H9 (cell line): ENCODE measurements around the gene GSTA4. TPM values are rescaled to one million over a fixed set of nuclear protein-coding genes. Genes with fewer than 3 reads are reported as not detected.

Source experiments
- DNase-seq: peaks from one replicate; pipeline ENCODE4 v3.0.0-alpha.2; 2017
- H2AFZ ChIP-seq: one replicate; pipeline ENCODE4 v1.6.1; 2013; ENCODE audit warnings: mild to moderate bottlenecking, low read length, control low read depth, moderate library complexity
- H2AK5ac ChIP-seq: 2 replicates; pipeline ENCODE4 v1.6.1; 2013; ENCODE audit warnings: low read length, control low read depth, mixed read lengths; ENCODE audit not compliant: insufficient read length
- H2BK120ac ChIP-seq: one replicate; pipeline ENCODE4 v1.6.1; 2013; ENCODE audit warnings: low read depth, mild to moderate bottlenecking, low read length, control low read depth, inconsistent platforms; ENCODE audit not compliant: poor library complexity, severe bottlenecking
- H2BK12ac ChIP-seq: 2 replicates; pipeline ENCODE4 v1.6.1; 2013; ENCODE audit warnings: low read length, control low read depth, mixed read lengths, low read depth; ENCODE audit not compliant: insufficient read length
- H2BK15ac ChIP-seq: 2 replicates; pipeline ENCODE4 v1.6.1; 2013; ENCODE audit warnings: low read depth, low read length, control low read depth
- H2BK20ac ChIP-seq: one replicate; pipeline ENCODE4 v1.6.1; 2013; ENCODE audit warnings: low read depth, mild to moderate bottlenecking, low read length, control low read depth, inconsistent platforms; ENCODE audit not compliant: poor library complexity, severe bottlenecking
- H2BK5ac ChIP-seq: 2 replicates; pipeline ENCODE4 v1.6.1; 2013; ENCODE audit warnings: low read length, control low read depth, mixed read lengths; ENCODE audit not compliant: insufficient read length
- H3K14ac ChIP-seq: 2 replicates; pipeline ENCODE4 v1.6.1; 2013; ENCODE audit warnings: low read length, control low read depth; ENCODE audit not compliant: insufficient read depth
- H3K18ac ChIP-seq: 2 replicates; pipeline ENCODE4 v1.6.1; 2013; ENCODE audit warnings: low read depth, mild to moderate bottlenecking, mixed read lengths, low read length, control low read depth; ENCODE audit not compliant: insufficient read length
- H3K23ac ChIP-seq: 2 replicates; pipeline ENCODE4 v1.6.1; 2013; ENCODE audit warnings: low read length, control low read depth, mixed read lengths, low read depth; ENCODE audit not compliant: insufficient read length
- H3K23me2 ChIP-seq: 2 replicates; pipeline ENCODE4 v1.6.1; 2013; ENCODE audit warnings: low read depth, mild to moderate bottlenecking, mixed read lengths, low read length, control low read depth; ENCODE audit not compliant: insufficient read length, poor library complexity, severe bottlenecking
- H3K27ac ChIP-seq: 2 replicates; pipeline ENCODE4 v1.5.1; 2013; ENCODE audit warnings: low read length, control low read depth, mixed read lengths, low read depth; ENCODE audit not compliant: insufficient read length
- H3K27me3 ChIP-seq: 2 replicates; pipeline ENCODE4 v1.6.1; 2013; ENCODE audit warnings: low read length, control low read depth, inconsistent platforms; ENCODE audit not compliant: insufficient read depth
- H3K4ac ChIP-seq: 2 replicates; pipeline ENCODE4 v1.6.1; 2013; ENCODE audit warnings: low read depth, mild to moderate bottlenecking, control low read depth, inconsistent platforms, low read length, moderate library complexity
- H3K4me1 ChIP-seq: 2 replicates; pipeline ENCODE4 v1.6.1; 2013; ENCODE audit warnings: low read length, control low read depth, inconsistent platforms; ENCODE audit not compliant: insufficient read depth
- H3K4me2 ChIP-seq: 2 replicates; pipeline ENCODE4 v1.6.1; 2013; ENCODE audit warnings: low read length, control low read depth, mixed read lengths; ENCODE audit not compliant: insufficient read length, insufficient read depth
- H3K56ac ChIP-seq: 2 replicates; pipeline ENCODE4 v1.6.1; 2013; ENCODE audit warnings: low read depth, mild to moderate bottlenecking, mixed read lengths, low read length, control low read depth; ENCODE audit not compliant: insufficient read length
- H3K79me1 ChIP-seq: 2 replicates; pipeline ENCODE4 v1.6.1; 2013; ENCODE audit warnings: low read depth, mild to moderate bottlenecking, moderate library complexity, low read length, control low read depth, inconsistent platforms; ENCODE audit not compliant: insufficient read depth, poor library complexity, severe bottlenecking
- H3K79me2 ChIP-seq: 2 replicates; pipeline ENCODE4 v1.6.1; 2013; ENCODE audit warnings: low read length, control low read depth, inconsistent platforms; ENCODE audit not compliant: insufficient read depth
- H3K9ac ChIP-seq: 2 replicates; pipeline ENCODE4 v1.6.1; 2013; ENCODE audit warnings: low read length, control low read depth, mixed read lengths; ENCODE audit not compliant: insufficient read length; ENCODE audit errors: extremely low read depth
- H3K9me3 ChIP-seq: one replicate; pipeline ENCODE4 v1.6.1; 2013; ENCODE audit warnings: low read depth, low read length, inconsistent platforms; ENCODE audit not compliant: control insufficient read depth
- H3T11ph ChIP-seq: one replicate; pipeline ENCODE4 v1.6.1; 2013; ENCODE audit warnings: mild to moderate bottlenecking, low read length, control low read depth, inconsistent platforms
- H4K20me1 ChIP-seq: one replicate; pipeline ENCODE4 v1.6.1; 2013; ENCODE audit not compliant: control insufficient read depth, insufficient read length, insufficient read depth
- H4K5ac ChIP-seq: 2 replicates; pipeline ENCODE4 v1.6.1; 2013; ENCODE audit warnings: low read depth, mild to moderate bottlenecking, mixed read lengths, low read length, control low read depth; ENCODE audit not compliant: insufficient read length
- H4K8ac ChIP-seq: replicated peaks from 2 replicates; pipeline ENCODE4 v1.6.1; 2013; ENCODE audit warnings: low read length, control low read depth, mixed read lengths, low read depth; ENCODE audit not compliant: insufficient read length
- H4K91ac ChIP-seq: 2 replicates; pipeline ENCODE4 v1.6.1; 2013; ENCODE audit warnings: low read depth, mild to moderate bottlenecking, moderate library complexity, mixed read lengths, low read length, control low read depth; ENCODE audit not compliant: insufficient read length
- H3K27ac Mint-ChIP-seq, 3 experiments: 2 replicates in 2 of 3; 3 replicates in 1 of 3; pipeline ENCODE4 v1.8.0; 2020 to 2021; ENCODE audit warnings: mixed read lengths in 3 of 3, mild to moderate bottlenecking in 1 of 3, moderate library complexity in 1 of 3
- H3K27me3 Mint-ChIP-seq: 2 replicates; pipeline ENCODE4 v1.8.0; 2021; ENCODE audit warnings: low read depth, mild to moderate bottlenecking, moderate library complexity, mixed read lengths
- H3K36me3 Mint-ChIP-seq, 3 experiments: 2 replicates in 2 of 3; 3 replicates in 1 of 3; pipeline ENCODE4 v1.8.0; 2020 to 2021; ENCODE audit warnings: low read depth in 3 of 3, mixed read lengths in 3 of 3; ENCODE audit not compliant: insufficient read depth in 1 of 3
- H3K4me1 Mint-ChIP-seq, 2 experiments: 2 replicates each; pipeline ENCODE4 v1.8.0; 2020; ENCODE audit warnings: mixed read lengths in 2 of 2
- H3K4me3 Mint-ChIP-seq, 2 experiments: 2 replicates in 1 of 2; 3 replicates in 1 of 2; pipeline ENCODE4 v1.8.0; 2020 to 2021; ENCODE audit warnings: mild to moderate bottlenecking in 2 of 2, mixed read lengths in 2 of 2, moderate library complexity in 1 of 2
- H3K9me3 Mint-ChIP-seq, 2 experiments: 2 replicates in 1 of 2; 3 replicates in 1 of 2; pipeline ENCODE4 v1.8.0; 2020; ENCODE audit warnings: mild to moderate bottlenecking in 2 of 2, mixed read lengths in 2 of 2, moderate library complexity in 1 of 2
- CTCF ChIP-seq: fragments of 200-600 bp; sonication (generic); conservative IDR thresholded peaks from 3 replicates; pipeline ENCODE4 v1.8.0; 2021; ENCODE audit warnings: antibody characterized with exemption, mild to moderate bottlenecking
- total RNA-seq: library from RNA; stranded (reverse); gene quantifications from 2 replicates; pipeline ENCODE4 v1.2.1, GENCODE V29; 2021

The GSTA4 gene
- total RNA-seq, 1 experiment from 2014 or later: 32.1 TPM

GRCh38 chr6:52981222-52981900, 13.7 kb downstream of the GSTA4 start:
- Mint-ChIP-seq H3K27me3 (no peaks in the 10 kb centered on the region), H3K9me3 (no peaks in the 10 kb centered on the region), H3K4me1 (peaks cover 8 to 9% of the 10 kb centered on the region in 2 experiments), H3K4me3 (no peak overlapping the region), H3K36me3 (peaks cover 1 to 38% (median 32%) of the 10 kb centered on the region in 3 experiments; a peak in 6 of 7 replicates), H3K27ac (no peak overlapping the region)
- no peak overlapping the region for H2BK12ac ChIP-seq
- H3K18ac ChIP-seq: no peak overlapping the region
- H3K23ac ChIP-seq: no peak overlapping the region
- no peaks in the 10 kb centered on the region for H3K79me2 ChIP-seq
- H3K27ac ChIP-seq: no peak overlapping the region
- no peak for DNase-seq
- no peak overlapping the region for H3K4ac ChIP-seq
- TF ChIP-seq CTCF: no peak
- no peak overlapping the region for H3T11ph ChIP-seq
- no peak overlapping the region for H2BK120ac ChIP-seq
- no peaks in the 10 kb centered on the region; the same call in 1 of the 2 replicates for H3K27me3 ChIP-seq
- H3K23me2 ChIP-seq: no peaks in the 10 kb centered on the region
- H3K9ac ChIP-seq: no peak overlapping the region
- H2BK15ac ChIP-seq: no peak overlapping the region
- no peak overlapping the region for H2AFZ ChIP-seq
- H3K9me3 ChIP-seq: no peaks in the 10 kb centered on the region
- no peak overlapping the region for H4K5ac ChIP-seq
- H3K4me1 ChIP-seq: no peaks in the 10 kb centered on the region
- no peaks in the 10 kb centered on the region for H4K20me1 ChIP-seq
- no peak overlapping the region for H3K56ac ChIP-seq
- H2BK20ac ChIP-seq: no peak overlapping the region
- no peak overlapping the region for H4K8ac ChIP-seq
- no peaks in the 10 kb centered on the region for H3K79me1 ChIP-seq
- no peak overlapping the region for H3K4me2 ChIP-seq
- no peak overlapping the region for H2AK5ac ChIP-seq
- H4K91ac ChIP-seq: no peak overlapping the region
- H3K14ac ChIP-seq: no peak overlapping the region
- no peak overlapping the region for H2BK5ac ChIP-seq
